GM23338 (cell line): ENCODE data around the gene ODR4. TPM values are rescaled to one million over a fixed set of nuclear protein-coding genes. Genes with fewer than 3 reads are reported as not detected.

Experiments
- ATAC-seq: fragments of 200-7000 bp; cut with Tn5 transposase; 3 replicates; pipeline ENCODE4 v1.9.1; 2020
- DNase-seq: peaks from one replicate; pipeline ENCODE4 v3.0.0-alpha.2; 2015; ENCODE audit warnings: low spot score
- H2AFZ ChIP-seq: fragments of 200-600 bp; sonication (generic); 2 replicates; pipeline ENCODE4 v1.8.0; 2016; ENCODE audit warnings: antibody characterized with exemption, mild to moderate bottlenecking, moderate library complexity
- H3F3A ChIP-seq: fragments of 200-600 bp; sonication (generic); replicated peaks from 2 replicates; pipeline ENCODE4 v1.8.0; 2017; ENCODE audit warnings: antibody characterized with exemption, mixed run types, low read depth
- H3K27ac ChIP-seq: fragments of 200-600 bp; sonication (generic); 2 replicates; pipeline ENCODE4 v1.6.1; 2016; ENCODE audit warnings: low read depth
- H3K27me3 ChIP-seq: fragments of 200-600 bp; sonication (generic); 2 replicates; pipeline ENCODE4 v1.8.0; 2016; ENCODE audit warnings: mild to moderate bottlenecking, mixed run types, moderate library complexity; ENCODE audit not compliant: insufficient read depth
- H3K36me3 ChIP-seq: fragments of 200-600 bp; sonication (generic); 2 replicates; pipeline ENCODE4 v1.8.0; 2016; ENCODE audit warnings: mild to moderate bottlenecking; ENCODE audit not compliant: insufficient read depth
- H3K4me1 ChIP-seq: fragments of 200-600 bp; sonication (generic); 2 replicates; pipeline ENCODE4 v1.8.0; 2016; ENCODE audit warnings: mild to moderate bottlenecking, moderate library complexity; ENCODE audit not compliant: insufficient read depth
- H3K4me2 ChIP-seq: fragments of 200-600 bp; sonication (generic); 2 replicates; pipeline ENCODE4 v1.7.1; 2017; ENCODE audit warnings: mixed run types
- H3K4me3 ChIP-seq: fragments of 200-600 bp; sonication (generic); 2 replicates; pipeline ENCODE4 v1.6.1; 2016; ENCODE audit warnings: mixed run types
- H3K79me2 ChIP-seq: fragments of 200-600 bp; sonication (generic); replicated peaks from 2 replicates; pipeline ENCODE4 v1.8.0; 2017; ENCODE audit warnings: mild to moderate bottlenecking; ENCODE audit not compliant: insufficient read depth
- H3K9me2 ChIP-seq: fragments of 200-600 bp; sonication (generic); 2 replicates; pipeline ENCODE4 v1.8.0; 2017; ENCODE audit not compliant: insufficient read depth
- H4K20me1 ChIP-seq: fragments of 200-600 bp; sonication (generic); replicated peaks from 2 replicates; pipeline ENCODE4 v1.8.0; 2017; ENCODE audit warnings: mild to moderate bottlenecking; ENCODE audit not compliant: insufficient read depth
- H3K27ac Mint-ChIP-seq: 2 replicates; pipeline ENCODE4 v1.8.0; 2020; ENCODE audit warnings: inconsistent platforms, mild to moderate bottlenecking, moderate library complexity, mixed read lengths
- H3K27me3 Mint-ChIP-seq: 3 replicates; pipeline ENCODE4 v1.8.0; 2022; ENCODE audit warnings: low read depth, mild to moderate bottlenecking, moderate library complexity, mixed read lengths, inconsistent platforms; ENCODE audit not compliant: insufficient read depth, poor library complexity
- H3K36me3 Mint-ChIP-seq: 3 replicates; pipeline ENCODE4 v1.8.0; 2021; ENCODE audit warnings: low read depth, mild to moderate bottlenecking, inconsistent platforms, moderate library complexity, mixed read lengths
- H3K4me1 Mint-ChIP-seq: 3 replicates; pipeline ENCODE4 v1.8.0; 2020; ENCODE audit warnings: mild to moderate bottlenecking, inconsistent platforms, mixed read lengths
- H3K4me3 Mint-ChIP-seq: 3 replicates; pipeline ENCODE4 v1.8.0; 2021; ENCODE audit warnings: moderate library complexity, mild to moderate bottlenecking, inconsistent platforms, mixed read lengths
- H3K9me3 Mint-ChIP-seq: 3 replicates; pipeline ENCODE4 v1.8.0; 2020; ENCODE audit warnings: moderate library complexity, mild to moderate bottlenecking, inconsistent platforms, mixed read lengths
- CREB1 ChIP-seq: fragments of 250-450 bp; sonication (Bioruptor Pico); IDR thresholded peaks from 2 replicates; pipeline ENCODE4 v1.5.0; 2020; ENCODE audit warnings: low read depth, mild to moderate bottlenecking, moderate library complexity
- ETS1 ChIP-seq: IDR thresholded peaks from 2 replicates; pipeline ENCODE4 v1.6.1; 2016; ENCODE audit warnings: antibody characterized with exemption
- EZH2 ChIP-seq: fragments of 200-600 bp; sonication (generic); IDR thresholded peaks from one replicate; pipeline ENCODE4 v1.8.0; 2017; ENCODE audit warnings: antibody characterized with exemption, mild to moderate bottlenecking, low read depth; ENCODE audit not compliant: unreplicated experiment
- EZH2phosphoT487 ChIP-seq: fragments of 200-600 bp; sonication (generic); IDR thresholded peaks from one replicate; pipeline ENCODE4 v1.8.1; 2018; ENCODE audit warnings: antibody characterized with exemption; ENCODE audit not compliant: unreplicated experiment
- JUNB ChIP-seq: IDR thresholded peaks from one replicate; pipeline ENCODE4 v1.6.1; 2016; ENCODE audit warnings: antibody characterized with exemption; ENCODE audit not compliant: unreplicated experiment
- NANOG ChIP-seq: IDR thresholded peaks from 2 replicates; pipeline ENCODE4 v1.6.1; 2016; ENCODE audit warnings: antibody characterized with exemption, borderline replicate concordance
- POLR2AphosphoS5 ChIP-seq: IDR thresholded peaks from 2 replicates; pipeline ENCODE4 v1.6.1; 2016; ENCODE audit warnings: antibody characterized with exemption, low read depth
- REST ChIP-seq: IDR thresholded peaks from one replicate; pipeline ENCODE4 v1.6.1; 2018; ENCODE audit warnings: antibody characterized with exemption; ENCODE audit not compliant: unreplicated experiment
- STAT1 ChIP-seq: IDR thresholded peaks from one replicate; pipeline ENCODE4 v1.6.1; 2016; ENCODE audit warnings: antibody characterized with exemption; ENCODE audit not compliant: unreplicated experiment
- ZNF114 ChIP-seq: fragments of 250-450 bp; sonication (Bioruptor Pico); IDR thresholded peaks from 2 replicates; pipeline ENCODE4 v1.5.0; 2020; ENCODE audit warnings: mild to moderate bottlenecking, moderate library complexity
- ZNF331 ChIP-seq: fragments of 250-450 bp; sonication (Bioruptor Pico); IDR thresholded peaks from 2 replicates; pipeline ENCODE4 v1.5.0; 2020; ENCODE audit warnings: low read depth, mild to moderate bottlenecking, moderate library complexity
- polyA plus RNA-seq: library from polyadenylated mRNA; unstranded; fragments of >200 nt; fragmentation: Nextera tagmentation; extraction: Ambion mirVana; gene quantifications from 2 replicates; pipeline ENCODE4 v1.2.1, GENCODE V29; 2016
- total RNA-seq: library from RNA; depleted of rRNA; stranded (reverse); fragments of >200 nt; shearing (Covaris generic); gene quantifications from 2 replicates; pipeline ENCODE4 v1.2.3, GENCODE V29; 2014
- TF ChIP-seq, protein P1 (sequence below): fragments of 250-450 bp; sonication (Bioruptor Pico); IDR thresholded peaks from 2 replicates; pipeline ENCODE4 v1.5.0; 2020; ENCODE audit warnings: mild to moderate bottlenecking, moderate library complexity
- TF ChIP-seq, protein P2 (sequence below), 2 experiments: fragments of 200-600 bp in 1 of 2; sonication (generic) in 1 of 2; conservative IDR thresholded peaks; 2 replicates each; pipeline versions ENCODE4 v1.5.1 to v1.6.1; 2016 to 2017; ENCODE audit warnings: antibody characterized with exemption in 2 of 2, low read depth in 2 of 2, mild to moderate bottlenecking in 2 of 2, moderate library complexity in 1 of 2

ODR4 gene
- total and polyA plus RNA-seq, 2 experiments from 2014 or later, result 17.3 to 18.9 TPM

DNA sequence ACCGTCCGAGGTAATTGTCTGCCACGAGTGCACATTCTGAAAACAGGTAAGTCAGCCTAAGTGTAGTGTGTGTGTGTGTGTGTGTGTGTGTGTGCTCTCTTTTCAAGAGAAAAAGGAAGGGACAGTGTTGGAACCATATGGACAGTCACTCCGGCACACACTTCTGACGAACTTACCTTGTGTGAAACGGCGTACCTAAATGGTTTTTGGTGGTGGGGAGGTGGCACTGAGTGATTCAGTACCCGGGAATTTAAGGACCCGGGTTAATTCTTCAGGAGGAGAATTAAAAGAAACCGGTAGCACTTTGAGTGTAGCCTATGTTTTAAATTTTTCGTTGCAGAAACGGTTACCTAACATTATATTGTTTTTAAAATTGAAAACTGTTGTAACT lies 286 bp downstream of the ODR4 start:
- Mint-ChIP-seq H3K4me3 (peak overlapping the region; percentile 100), H3K36me3 (peaks cover 31% of the 10 kb centered on the region), H3K4me1 (no peaks in the 10 kb centered on the region), H3K27ac (peak overlapping the region; percentile 100), H3K27me3 (peaks cover 3% of the 10 kb centered on the region), H3K9me3 (peaks cover 5% of the 10 kb centered on the region; the same call in 1 of the 3 replicates)
- H3K4me3 ChIP-seq, result peak overlapping the region; percentile 90
- peaks cover 17% of the 10 kb centered on the region for H3K36me3 ChIP-seq
- H2AFZ ChIP-seq, result no peak overlapping the region
- DNase-seq, result no peak
- peak overlapping the region; percentile 84 for H3K4me2 ChIP-seq
- H3K4me1 ChIP-seq, result peaks cover 12% of the 10 kb centered on the region; the same call in 1 of the 2 replicates
- H3K27me3 ChIP-seq, result no peaks in the 10 kb centered on the region
- peak; percentile 18 for ATAC-seq
- H3F3A ChIP-seq, result no peaks in the 10 kb centered on the region
- H3K9me2 ChIP-seq, result no peaks in the 10 kb centered on the region
- H4K20me1 ChIP-seq, result peaks cover 21% of the 10 kb centered on the region
- peaks cover 91% of the 10 kb centered on the region for H3K79me2 ChIP-seq
- TF ChIP-seq ETS1, result no peak
- TF ChIP-seq JUNB, result no peak
- TF ChIP-seq, protein P1, sequence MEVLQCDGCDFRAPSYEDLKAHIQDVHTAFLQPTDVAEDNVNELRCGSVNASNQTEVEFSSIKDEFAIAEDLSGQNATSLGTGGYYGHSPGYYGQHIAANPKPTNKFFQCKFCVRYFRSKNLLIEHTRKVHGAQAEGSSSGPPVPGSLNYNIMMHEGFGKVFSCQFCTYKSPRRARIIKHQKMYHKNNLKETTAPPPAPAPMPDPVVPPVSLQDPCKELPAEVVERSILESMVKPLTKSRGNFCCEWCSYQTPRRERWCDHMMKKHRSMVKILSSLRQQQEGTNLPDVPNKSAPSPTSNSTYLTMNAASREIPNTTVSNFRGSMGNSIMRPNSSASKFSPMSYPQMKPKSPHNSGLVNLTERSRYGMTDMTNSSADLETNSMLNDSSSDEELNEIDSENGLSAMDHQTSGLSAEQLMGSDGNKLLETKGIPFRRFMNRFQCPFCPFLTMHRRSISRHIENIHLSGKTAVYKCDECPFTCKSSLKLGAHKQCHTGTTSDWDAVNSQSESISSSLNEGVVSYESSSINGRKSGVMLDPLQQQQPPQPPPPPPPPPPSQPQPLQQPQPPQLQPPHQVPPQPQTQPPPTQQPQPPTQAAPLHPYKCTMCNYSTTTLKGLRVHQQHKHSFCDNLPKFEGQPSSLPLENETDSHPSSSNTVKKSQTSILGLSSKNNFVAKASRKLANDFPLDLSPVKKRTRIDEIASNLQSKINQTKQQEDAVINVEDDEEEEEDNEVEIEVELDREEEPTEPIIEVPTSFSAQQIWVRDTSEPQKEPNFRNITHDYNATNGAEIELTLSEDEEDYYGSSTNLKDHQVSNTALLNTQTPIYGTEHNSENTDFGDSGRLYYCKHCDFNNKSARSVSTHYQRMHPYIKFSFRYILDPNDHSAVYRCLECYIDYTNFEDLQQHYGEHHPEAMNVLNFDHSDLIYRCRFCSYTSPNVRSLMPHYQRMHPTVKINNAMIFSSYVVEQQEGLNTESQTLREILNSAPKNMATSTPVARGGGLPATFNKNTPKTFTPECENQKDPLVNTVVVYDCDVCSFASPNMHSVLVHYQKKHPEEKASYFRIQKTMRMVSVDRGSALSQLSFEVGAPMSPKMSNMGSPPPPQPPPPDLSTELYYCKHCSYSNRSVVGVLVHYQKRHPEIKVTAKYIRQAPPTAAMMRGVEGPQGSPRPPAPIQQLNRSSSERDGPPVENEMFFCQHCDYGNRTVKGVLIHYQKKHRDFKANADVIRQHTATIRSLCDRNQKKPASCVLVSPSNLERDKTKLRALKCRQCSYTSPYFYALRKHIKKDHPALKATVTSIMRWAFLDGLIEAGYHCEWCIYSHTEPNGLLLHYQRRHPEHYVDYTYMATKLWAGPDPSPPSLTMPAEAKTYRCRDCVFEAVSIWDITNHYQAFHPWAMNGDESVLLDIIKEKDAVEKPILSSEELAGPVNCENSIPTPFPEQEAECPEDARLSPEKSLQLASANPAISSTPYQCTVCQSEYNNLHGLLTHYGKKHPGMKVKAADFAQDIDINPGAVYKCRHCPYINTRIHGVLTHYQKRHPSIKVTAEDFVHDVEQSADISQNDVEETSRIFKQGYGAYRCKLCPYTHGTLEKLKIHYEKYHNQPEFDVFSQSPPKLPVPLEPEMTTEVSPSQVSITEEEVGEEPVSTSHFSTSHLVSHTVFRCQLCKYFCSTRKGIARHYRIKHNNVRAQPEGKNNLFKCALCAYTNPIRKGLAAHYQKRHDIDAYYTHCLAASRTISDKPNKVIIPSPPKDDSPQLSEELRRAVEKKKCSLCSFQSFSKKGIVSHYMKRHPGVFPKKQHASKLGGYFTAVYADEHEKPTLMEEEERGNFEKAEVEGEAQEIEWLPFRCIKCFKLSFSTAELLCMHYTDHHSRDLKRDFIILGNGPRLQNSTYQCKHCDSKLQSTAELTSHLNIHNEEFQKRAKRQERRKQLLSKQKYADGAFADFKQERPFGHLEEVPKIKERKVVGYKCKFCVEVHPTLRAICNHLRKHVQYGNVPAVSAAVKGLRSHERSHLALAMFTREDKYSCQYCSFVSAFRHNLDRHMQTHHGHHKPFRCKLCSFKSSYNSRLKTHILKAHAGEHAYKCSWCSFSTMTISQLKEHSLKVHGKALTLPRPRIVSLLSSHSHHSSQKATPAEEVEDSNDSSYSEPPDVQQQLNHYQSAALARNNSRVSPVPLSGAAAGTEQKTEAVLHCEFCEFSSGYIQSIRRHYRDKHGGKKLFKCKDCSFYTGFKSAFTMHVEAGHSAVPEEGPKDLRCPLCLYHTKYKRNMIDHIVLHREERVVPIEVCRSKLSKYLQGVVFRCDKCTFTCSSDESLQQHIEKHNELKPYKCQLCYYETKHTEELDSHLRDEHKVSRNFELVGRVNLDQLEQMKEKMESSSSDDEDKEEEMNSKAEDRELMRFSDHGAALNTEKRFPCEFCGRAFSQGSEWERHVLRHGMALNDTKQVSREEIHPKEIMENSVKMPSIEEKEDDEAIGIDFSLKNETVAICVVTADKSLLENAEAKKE, result no peak
- TF ChIP-seq, protein P2, sequence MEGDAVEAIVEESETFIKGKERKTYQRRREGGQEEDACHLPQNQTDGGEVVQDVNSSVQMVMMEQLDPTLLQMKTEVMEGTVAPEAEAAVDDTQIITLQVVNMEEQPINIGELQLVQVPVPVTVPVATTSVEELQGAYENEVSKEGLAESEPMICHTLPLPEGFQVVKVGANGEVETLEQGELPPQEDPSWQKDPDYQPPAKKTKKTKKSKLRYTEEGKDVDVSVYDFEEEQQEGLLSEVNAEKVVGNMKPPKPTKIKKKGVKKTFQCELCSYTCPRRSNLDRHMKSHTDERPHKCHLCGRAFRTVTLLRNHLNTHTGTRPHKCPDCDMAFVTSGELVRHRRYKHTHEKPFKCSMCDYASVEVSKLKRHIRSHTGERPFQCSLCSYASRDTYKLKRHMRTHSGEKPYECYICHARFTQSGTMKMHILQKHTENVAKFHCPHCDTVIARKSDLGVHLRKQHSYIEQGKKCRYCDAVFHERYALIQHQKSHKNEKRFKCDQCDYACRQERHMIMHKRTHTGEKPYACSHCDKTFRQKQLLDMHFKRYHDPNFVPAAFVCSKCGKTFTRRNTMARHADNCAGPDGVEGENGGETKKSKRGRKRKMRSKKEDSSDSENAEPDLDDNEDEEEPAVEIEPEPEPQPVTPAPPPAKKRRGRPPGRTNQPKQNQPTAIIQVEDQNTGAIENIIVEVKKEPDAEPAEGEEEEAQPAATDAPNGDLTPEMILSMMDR (conservative IDR thresholded peaks at IDR 0.05; ENCODE audit: low read depth in 2 of 2), result no peak
- TF ChIP-seq POLR2AphosphoS5, result no peak
- no peak for TF ChIP-seq ZNF114 (CRISPR knock-in tag)
- no peak for TF ChIP-seq EZH2
- TF ChIP-seq EZH2phosphoT487, result no peak
- no peak for TF ChIP-seq STAT1
- TF ChIP-seq CREB1, result no peak
- TF ChIP-seq NANOG, result no peak
- TF ChIP-seq REST, result no peak
- TF ChIP-seq ZNF331 (CRISPR knock-in tag), result no peak
- peak overlapping the region; percentile 95 for H3K27ac ChIP-seq
